GM12891 (cell line): ENCODE data around the gene ARAF.

Experiments used
- DNase-seq: peaks from one replicate; pipeline ENCODE4 v3.0.0; 2011; ENCODE audit warnings: low spot score; ENCODE audit not compliant: insufficient read length
- FAIRE-seq: peaks from 2 replicates; lab custom pipeline; 2011; peaks lifted over from hg19 to GRCh38; lab: Jason Lieb, UNC
- PAX5 ChIP-seq: IDR thresholded peaks from 2 replicates; pipeline ENCODE4 v1.6.1; 2011; ENCODE audit warnings: low read length, moderate library complexity, mild to moderate bottlenecking; ENCODE audit not compliant: insufficient read depth, severe bottlenecking
- POLR2A ChIP-seq: IDR thresholded peaks from 2 replicates; pipeline ENCODE4 v1.6.1; 2011; ENCODE audit warnings: low read depth, low read length, control low read depth
- POLR2AphosphoS5 ChIP-seq: IDR thresholded peaks from 2 replicates; pipeline ENCODE4 v1.6.1; 2011; ENCODE audit warnings: low read depth, low read length, control low read depth
- POU2F2 ChIP-seq: IDR thresholded peaks from 2 replicates; pipeline ENCODE4 v1.6.1; 2011; ENCODE audit warnings: low read depth, mild to moderate bottlenecking, control low read depth, low read length, moderate library complexity
- SPI1 ChIP-seq: IDR thresholded peaks from 2 replicates; pipeline ENCODE4 v1.6.1; 2011; ENCODE audit warnings: low read depth, low read length, control low read depth
- TAF1 ChIP-seq: IDR thresholded peaks from 2 replicates; pipeline ENCODE4 v1.6.1; 2011; ENCODE audit warnings: low read depth, low read length, control low read depth

Gene ARAF

GRCh38 chrX:47530049-47530448 is 31.0 kb upstream of the ARAF start:
- FAIRE-seq = no peak
- no peak for DNase-seq
- no peak for TF ChIP-seq TAF1
- no peak for TF ChIP-seq POLR2AphosphoS5
- TF ChIP-seq SPI1 = no peak
- TF ChIP-seq PAX5 = no peak
- no peak for TF ChIP-seq POU2F2
- TF ChIP-seq POLR2A = no peak

GRCh38 chrX:47539860-47540259 is 21.1 kb upstream of the ARAF start:
- DNase-seq (no peak), FAIRE-seq (no peak)
- TF ChIP-seq POU2F2 = no peak
- TF ChIP-seq SPI1 = no peak
- TF ChIP-seq POLR2AphosphoS5 = no peak
- no peak for TF ChIP-seq TAF1
- no peak for TF ChIP-seq POLR2A
- no peak for TF ChIP-seq PAX5

- DNase-seq (no peak), FAIRE-seq (no peak)
- TF ChIP-seq POLR2A (no peak), SPI1 (0 out of 2 replicates have a peak, but pooled peaks have one; percentile 5)
Observed at GRCh38 chrX:47540754-47541538, 20.1 kb upstream of the ARAF start.

GRCh38 chrX:47543496-47543895 is 17.5 kb upstream of the ARAF start:
- FAIRE-seq = no peak

GRCh38 chrX:47556045-47556623 is 4.9 kb upstream of the ARAF start:
- FAIRE-seq (peak; percentile 98), DNase-seq (no peak)
- TF ChIP-seq POLR2AphosphoS5 (peak; percentile 70), POLR2A (peak; percentile 58; the same call in 1 of the 2 replicates), TAF1 (no peak; the same call in 1 of the 2 replicates)

More at GRCh38 chrX:47543496-47543895, 17.5 kb upstream of the ARAF start:
- TF ChIP-seq POLR2AphosphoS5 (no peak), POU2F2 (no peak), POLR2A (no peak), TAF1 (no peak), SPI1 (no peak), PAX5 (no peak)
- no peak for DNase-seq

- FAIRE-seq (no peak), DNase-seq (no peak)
- TF ChIP-seq PAX5 (no peak), SPI1 (no peak), TAF1 (no peak), POLR2AphosphoS5 (no peak), POLR2A (no peak), POU2F2 (no peak)
Observed at GRCh38 chrX:47558436-47558835, 2.6 kb upstream of the ARAF start.

GRCh38 chrX:47560179-47560933 is 649 bp upstream of the ARAF start:
- FAIRE-seq = no peak
- TF ChIP-seq SPI1 = no peak

GRCh38 chrX:47561659-47562151 is 700 bp downstream of the ARAF start:
- TF ChIP-seq SPI1 = no peak
- FAIRE-seq = peak; percentile 13
- no peak for DNase-seq

More at GRCh38 chrX:47560179-47560933, 649 bp upstream of the ARAF start:
- no peak for DNase-seq

- no peak for DNase-seq
- FAIRE-seq = peak; percentile 85
- TF ChIP-seq POLR2A (no peak), PAX5 (no peak), TAF1 (no peak), POU2F2 (no peak), SPI1 (no peak), POLR2AphosphoS5 (no peak)
Observed at GRCh38 chrX:47562615-47563243, 1.7 kb downstream of the ARAF start.

GRCh38 chrX:47563801-47564315 is 2.9 kb downstream of the ARAF start:
- FAIRE-seq (no peak), DNase-seq (no peak)
- TF ChIP-seq POLR2A = no peak
- no peak for TF ChIP-seq PAX5
- no peak for TF ChIP-seq TAF1
- TF ChIP-seq POLR2AphosphoS5 = no peak
- TF ChIP-seq SPI1 = no peak
- TF ChIP-seq POU2F2 = no peak
